Astrocyte (in vitro differentiated cells and primary cell): Measurements from ENCODE around the gene EPS8.

Experiments
- EZH2 ChIP-seq: IDR thresholded peaks from 2 replicates; pipeline ENCODE4 v1.6.1; 2012; ENCODE audit warnings: mild to moderate bottlenecking, low read length, inconsistent platforms; ENCODE audit not compliant: insufficient read depth
- TF ChIP-seq, protein P1 (sequence below): IDR thresholded peaks from 2 replicates; pipeline ENCODE4 v1.5.1; 2011; ENCODE audit warnings: low read depth, mild to moderate bottlenecking, inconsistent platforms, low read length, moderate library complexity; ENCODE audit not compliant: insufficient read depth

GRCh38 chr12:15722951-15723350 is 66.2 kb downstream of the EPS8 start:
- TF ChIP-seq, protein P1, sequence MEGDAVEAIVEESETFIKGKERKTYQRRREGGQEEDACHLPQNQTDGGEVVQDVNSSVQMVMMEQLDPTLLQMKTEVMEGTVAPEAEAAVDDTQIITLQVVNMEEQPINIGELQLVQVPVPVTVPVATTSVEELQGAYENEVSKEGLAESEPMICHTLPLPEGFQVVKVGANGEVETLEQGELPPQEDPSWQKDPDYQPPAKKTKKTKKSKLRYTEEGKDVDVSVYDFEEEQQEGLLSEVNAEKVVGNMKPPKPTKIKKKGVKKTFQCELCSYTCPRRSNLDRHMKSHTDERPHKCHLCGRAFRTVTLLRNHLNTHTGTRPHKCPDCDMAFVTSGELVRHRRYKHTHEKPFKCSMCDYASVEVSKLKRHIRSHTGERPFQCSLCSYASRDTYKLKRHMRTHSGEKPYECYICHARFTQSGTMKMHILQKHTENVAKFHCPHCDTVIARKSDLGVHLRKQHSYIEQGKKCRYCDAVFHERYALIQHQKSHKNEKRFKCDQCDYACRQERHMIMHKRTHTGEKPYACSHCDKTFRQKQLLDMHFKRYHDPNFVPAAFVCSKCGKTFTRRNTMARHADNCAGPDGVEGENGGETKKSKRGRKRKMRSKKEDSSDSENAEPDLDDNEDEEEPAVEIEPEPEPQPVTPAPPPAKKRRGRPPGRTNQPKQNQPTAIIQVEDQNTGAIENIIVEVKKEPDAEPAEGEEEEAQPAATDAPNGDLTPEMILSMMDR: no peak
- no peak for TF ChIP-seq EZH2
